Measurements from ENCODE around the gene ZCWPW2. TPM values are rescaled to one million over a fixed set of nuclear protein-coding genes. Genes with fewer than 3 reads are reported as not detected.

ZCWPW2 gene
- polyA plus RNA-seq, 2 of the 4 experiments (the other 2 are of a cell fraction), result 0.06 to 0.34 TPM

DNA sequence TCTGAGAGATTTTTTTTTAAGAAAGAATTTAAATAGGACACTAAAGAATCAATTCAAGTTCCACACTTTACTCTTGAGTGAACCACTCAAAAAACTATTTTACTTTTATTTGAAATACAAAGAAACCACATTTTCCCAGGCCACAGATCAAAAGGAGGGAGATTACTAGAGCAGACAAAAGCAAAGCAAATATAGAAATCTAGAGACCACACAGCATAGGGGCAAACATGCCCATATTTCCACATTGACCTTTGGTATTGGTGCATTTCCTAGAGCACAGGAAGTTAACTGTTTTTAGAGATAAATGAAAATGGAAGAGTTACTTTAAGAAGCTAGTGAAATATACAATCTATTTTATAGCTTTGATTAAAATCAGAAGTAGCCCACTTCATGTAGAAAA lies 27.5 kb upstream of the ZCWPW2 start:
- Histone ChIP-seq H3K4me1 (no peaks in the 10 kb centered on the region), H3K4me3 (no peak overlapping the region), H3K4me2 (no peak overlapping the region), H3K9me3 (no peaks in the 10 kb centered on the region), H3K27ac (no peak overlapping the region)
- POLR2A ChIA-PET, result no interaction called here
- FAIRE-seq (no peak), ATAC-seq (no peak), DNase-seq (ENCODE audit: low read depth in 1 of 2, low spot score in 1 of 2) (no peak)
- CTCF ChIA-PET, result interaction anchor here (0.5 to 4.5 kb wide), 4 partner anchors 28 to 765 kb away, joined by 3 to 25 read pairs (median 13); partner anchors contain the start of gene EOMES
- TF ChIP-seq, protein P1, sequence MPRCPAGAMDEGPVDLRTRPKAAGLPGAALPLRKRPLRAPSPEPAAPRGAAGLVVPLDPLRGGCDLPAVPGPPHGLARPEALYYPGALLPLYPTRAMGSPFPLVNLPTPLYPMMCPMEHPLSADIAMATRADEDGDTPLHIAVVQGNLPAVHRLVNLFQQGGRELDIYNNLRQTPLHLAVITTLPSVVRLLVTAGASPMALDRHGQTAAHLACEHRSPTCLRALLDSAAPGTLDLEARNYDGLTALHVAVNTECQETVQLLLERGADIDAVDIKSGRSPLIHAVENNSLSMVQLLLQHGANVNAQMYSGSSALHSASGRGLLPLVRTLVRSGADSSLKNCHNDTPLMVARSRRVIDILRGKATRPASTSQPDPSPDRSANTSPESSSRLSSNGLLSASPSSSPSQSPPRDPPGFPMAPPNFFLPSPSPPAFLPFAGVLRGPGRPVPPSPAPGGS (IDR thresholded peaks at IDR 0.05), result no peak
- TF ChIP-seq NR3C1 (IDR thresholded peaks at IDR 0.05) (no peak), RARB (CRISPR knock-in tag; IDR thresholded peaks at IDR 0.05) (no peak), PHF8 (IDR thresholded peaks at IDR 0.05; ENCODE audit: borderline replicate concordance, low read depth) (no peak), MYC (IDR thresholded peaks at IDR 0.05; ENCODE audit: borderline replicate concordance, low read length) (no peak), FOXS1 (CRISPR knock-in tag; IDR thresholded peaks at IDR 0.05) (no peak), ZNF302 (CRISPR knock-in tag; IDR thresholded peaks at IDR 0.05) (no peak), HDAC2 (IDR thresholded peaks at IDR 0.05) (no peak), JUN (IDR thresholded peaks at IDR 0.05) (no peak), ZC3H11A (IDR thresholded peaks at IDR 0.05) (no peak), KDM5A (IDR thresholded peaks at IDR 0.05) (no peak), EP300 (IDR thresholded peaks at IDR 0.05) (no peak), HOXB5 (CRISPR knock-in tag; IDR thresholded peaks at IDR 0.05) (no peak)
- TF ChIP-seq, protein P2, sequence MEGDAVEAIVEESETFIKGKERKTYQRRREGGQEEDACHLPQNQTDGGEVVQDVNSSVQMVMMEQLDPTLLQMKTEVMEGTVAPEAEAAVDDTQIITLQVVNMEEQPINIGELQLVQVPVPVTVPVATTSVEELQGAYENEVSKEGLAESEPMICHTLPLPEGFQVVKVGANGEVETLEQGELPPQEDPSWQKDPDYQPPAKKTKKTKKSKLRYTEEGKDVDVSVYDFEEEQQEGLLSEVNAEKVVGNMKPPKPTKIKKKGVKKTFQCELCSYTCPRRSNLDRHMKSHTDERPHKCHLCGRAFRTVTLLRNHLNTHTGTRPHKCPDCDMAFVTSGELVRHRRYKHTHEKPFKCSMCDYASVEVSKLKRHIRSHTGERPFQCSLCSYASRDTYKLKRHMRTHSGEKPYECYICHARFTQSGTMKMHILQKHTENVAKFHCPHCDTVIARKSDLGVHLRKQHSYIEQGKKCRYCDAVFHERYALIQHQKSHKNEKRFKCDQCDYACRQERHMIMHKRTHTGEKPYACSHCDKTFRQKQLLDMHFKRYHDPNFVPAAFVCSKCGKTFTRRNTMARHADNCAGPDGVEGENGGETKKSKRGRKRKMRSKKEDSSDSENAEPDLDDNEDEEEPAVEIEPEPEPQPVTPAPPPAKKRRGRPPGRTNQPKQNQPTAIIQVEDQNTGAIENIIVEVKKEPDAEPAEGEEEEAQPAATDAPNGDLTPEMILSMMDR (IDR thresholded peaks at IDR 0.05), result no peak
- TF ChIP-seq, protein P3, sequence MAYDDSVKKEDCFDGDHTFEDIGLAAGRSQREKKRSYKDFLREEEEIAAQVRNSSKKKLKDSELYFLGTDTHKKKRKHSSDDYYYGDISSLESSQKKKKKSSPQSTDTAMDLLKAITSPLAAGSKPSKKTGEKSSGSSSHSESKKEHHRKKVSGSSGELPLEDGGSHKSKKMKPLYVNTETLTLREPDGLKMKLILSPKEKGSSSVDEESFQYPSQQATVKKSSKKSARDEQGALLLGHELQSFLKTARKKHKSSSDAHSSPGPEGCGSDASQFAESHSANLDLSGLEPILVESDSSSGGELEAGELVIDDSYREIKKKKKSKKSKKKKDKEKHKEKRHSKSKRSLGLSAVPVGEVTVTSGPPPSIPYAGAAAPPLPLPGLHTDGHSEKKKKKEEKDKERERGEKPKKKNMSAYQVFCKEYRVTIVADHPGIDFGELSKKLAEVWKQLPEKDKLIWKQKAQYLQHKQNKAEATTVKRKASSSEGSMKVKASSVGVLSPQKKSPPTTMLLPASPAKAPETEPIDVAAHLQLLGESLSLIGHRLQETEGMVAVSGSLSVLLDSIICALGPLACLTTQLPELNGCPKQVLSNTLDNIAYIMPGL (CRISPR knock-in tag; IDR thresholded peaks at IDR 0.05; ENCODE audit: borderline replicate concordance), result no peak

DNA sequence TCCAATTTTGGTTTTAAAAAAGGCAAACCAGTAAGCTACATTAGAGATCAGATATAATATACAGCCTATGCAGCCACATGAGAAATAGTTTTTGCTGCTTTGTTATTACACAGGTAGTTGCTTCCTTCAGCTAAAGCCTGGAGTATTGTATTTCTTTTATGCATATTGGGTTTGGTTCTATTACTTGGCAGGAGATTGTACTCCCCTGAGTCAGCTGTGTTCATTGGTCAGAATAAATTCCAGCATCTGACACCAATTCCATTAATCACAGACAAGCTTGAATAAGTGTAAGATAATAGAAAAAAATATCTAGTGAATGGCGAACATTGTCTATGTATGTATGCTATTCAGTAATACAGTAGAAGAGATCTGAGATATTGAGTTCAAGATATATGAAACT lies 26.1 kb upstream of the ZCWPW2 start:
- no peak for DNase-seq (ENCODE audit: low read depth in 1 of 2, low spot score in 1 of 2)
- H3K27ac ChIP-seq, result no peak overlapping the region
- no peak for FAIRE-seq
- H3K4me2 ChIP-seq, result no peak overlapping the region
- 100% methylated on average over 1 of the region's 1 CpG for WGBS (ENCODE audit: missing lambda C conversion rate)
- H3K4me3 ChIP-seq, result no peak overlapping the region
- ChIA-PET CTCF (interaction anchor here (1.1 to 4.5 kb wide), 4 partner anchors 9 to 1011 kb away, joined by 3 to 25 read pairs (median 13); partner anchors contain the start of gene EOMES), POLR2A (no interaction called here)
- no peaks in the 10 kb centered on the region for H3K4me1 ChIP-seq
- no peaks in the 10 kb centered on the region for H3K9me3 ChIP-seq
- TF ChIP-seq CBX8 (IDR thresholded peaks at IDR 0.05) (no peak), JUN (IDR thresholded peaks at IDR 0.05) (no peak), FOSL2 (IDR thresholded peaks at IDR 0.05) (no peak), FOSL2 (CRISPR knock-in tag; IDR thresholded peaks at IDR 0.05) (no peak), HDAC2 (IDR thresholded peaks at IDR 0.05) (no peak), MAFK (IDR thresholded peaks at IDR 0.05; ENCODE audit: partially characterized antibody) (no peak), ZC3H11A (IDR thresholded peaks at IDR 0.05) (no peak), RFX5 (IDR thresholded peaks at IDR 0.05) (no peak), ZFP36 (IDR thresholded peaks at IDR 0.05; ENCODE audit: borderline replicate concordance, partially characterized antibody) (no peak), CEBPB (IDR thresholded peaks at IDR 0.05) (no peak), NPAS2 (CRISPR knock-in tag; IDR thresholded peaks at IDR 0.05; ENCODE audit: borderline replicate concordance) (no peak), FOXS1 (CRISPR knock-in tag; IDR thresholded peaks at IDR 0.05) (no peak), FOSB (CRISPR knock-in tag; IDR thresholded peaks at IDR 0.05) (no peak), KDM1A (IDR thresholded peaks at IDR 0.05; ENCODE audit: low read depth) (no peak), POLR2AphosphoS2 (conservative IDR thresholded peaks at IDR 0.05; ENCODE audit: low read length) (no peak), RARB (CRISPR knock-in tag; IDR thresholded peaks at IDR 0.05) (no peak)
- TF ChIP-seq, protein P3 (CRISPR knock-in tag; IDR thresholded peaks at IDR 0.05; ENCODE audit: borderline replicate concordance), result no peak
- TF ChIP-seq, protein P4, sequence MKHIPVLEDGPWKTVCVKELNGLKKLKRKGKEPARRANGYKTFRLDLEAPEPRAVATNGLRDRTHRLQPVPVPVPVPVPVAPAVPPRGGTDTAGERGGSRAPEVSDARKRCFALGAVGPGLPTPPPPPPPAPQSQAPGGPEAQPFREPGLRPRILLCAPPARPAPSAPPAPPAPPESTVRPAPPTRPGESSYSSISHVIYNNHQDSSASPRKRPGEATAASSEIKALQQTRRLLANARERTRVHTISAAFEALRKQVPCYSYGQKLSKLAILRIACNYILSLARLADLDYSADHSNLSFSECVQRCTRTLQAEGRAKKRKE (CRISPR knock-in tag; IDR thresholded peaks at IDR 0.05; ENCODE audit: low read depth), result no peak
- TF ChIP-seq, protein P1 (IDR thresholded peaks at IDR 0.05), result no peak
- TF ChIP-seq, protein P5, sequence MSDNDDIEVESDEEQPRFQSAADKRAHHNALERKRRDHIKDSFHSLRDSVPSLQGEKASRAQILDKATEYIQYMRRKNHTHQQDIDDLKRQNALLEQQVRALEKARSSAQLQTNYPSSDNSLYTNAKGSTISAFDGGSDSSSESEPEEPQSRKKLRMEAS (IDR thresholded peaks at IDR 0.05), result no peak
- ATAC-seq, result no peak

Data from A549 (cell line).